Activated naive CD8-positive, alpha-beta T cell treated with anti-CD3 and anti-CD28 coated beads for 36 hours (primary cell): ENCODE results near the gene PPP1CC. TPM values are rescaled to one million over a fixed set of nuclear protein-coding genes. Genes with fewer than 3 reads are reported as not detected.
"Not testable (repeated sequence)": the region's sequence is repeated elsewhere in the genome, so short reads cannot be mapped to it uniquely, and the experiment has no call there.

Experiments
- DNase-seq: peaks from one replicate; pipeline ENCODE4 v3.0.0; 2021
- H3K27ac Mint-ChIP-seq: one replicate; pipeline ENCODE4 v1.8.0; 2022; ENCODE audit warnings: mild to moderate bottlenecking, moderate library complexity, mixed read lengths
- H3K27me3 Mint-ChIP-seq: one replicate; pipeline ENCODE4 v1.8.0; 2022; ENCODE audit warnings: mild to moderate bottlenecking, mixed read lengths
- H3K36me3 Mint-ChIP-seq: one replicate; pipeline ENCODE4 v1.8.0; 2021; ENCODE audit warnings: mild to moderate bottlenecking, mixed read lengths
- H3K4me1 Mint-ChIP-seq: one replicate; pipeline ENCODE4 v1.8.0; 2021; ENCODE audit warnings: mixed read lengths
- H3K4me3 Mint-ChIP-seq: one replicate; pipeline ENCODE4 v1.8.0; 2022; ENCODE audit warnings: mild to moderate bottlenecking, moderate library complexity, mixed read lengths
- H3K9me3 Mint-ChIP-seq: one replicate; pipeline ENCODE4 v1.8.0; 2022; ENCODE audit warnings: mixed read lengths
- total RNA-seq, 2 experiments: library from RNA; stranded (reverse); gene quantifications; one replicate each; pipeline ENCODE4 v1.2.3, GENCODE V29; 2021

The PPP1CC gene
- total RNA-seq, 2 experiments from 2014 or later = 260 to 270 TPM

- not testable (repeated sequence) for H3K27ac Mint-ChIP-seq, H3K4me3 Mint-ChIP-seq, H3K9me3 Mint-ChIP-seq, H3K4me1 Mint-ChIP-seq, DNase-seq, H3K36me3 Mint-ChIP-seq, H3K27me3 Mint-ChIP-seq
Observed at GRCh38 chr12:110765572-110765971, 22.9 kb upstream of the PPP1CC start.

DNA sequence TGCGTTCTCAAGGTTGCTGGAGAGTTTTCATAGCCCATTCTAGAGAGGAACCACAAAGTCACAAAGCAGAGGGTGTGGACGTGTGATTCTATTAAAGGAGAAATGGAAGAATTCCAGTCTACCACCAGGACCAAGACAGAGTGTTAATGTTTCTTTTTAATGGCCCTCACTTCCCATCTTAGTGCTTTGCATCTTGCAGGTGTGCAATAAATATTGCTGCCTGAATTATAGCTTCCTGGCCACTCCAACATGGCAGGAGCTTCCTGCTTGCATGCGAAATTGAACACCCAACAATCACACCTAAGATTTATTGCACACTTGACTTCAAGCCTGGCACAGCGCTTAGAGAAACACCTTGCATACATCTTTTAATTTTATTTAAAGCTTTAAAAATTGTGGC is 22.4 kb upstream of the PPP1CC start:
- peaks cover 8% of the 10 kb centered on the region for H3K4me1 Mint-ChIP-seq
- H3K27me3 Mint-ChIP-seq = peaks cover 5% of the 10 kb centered on the region
- H3K4me3 Mint-ChIP-seq = no peak overlapping the region
- no peak for DNase-seq
- H3K9me3 Mint-ChIP-seq = no peaks in the 10 kb centered on the region
- H3K27ac Mint-ChIP-seq = no peak overlapping the region
- H3K36me3 Mint-ChIP-seq = no peaks in the 10 kb centered on the region

DNA sequence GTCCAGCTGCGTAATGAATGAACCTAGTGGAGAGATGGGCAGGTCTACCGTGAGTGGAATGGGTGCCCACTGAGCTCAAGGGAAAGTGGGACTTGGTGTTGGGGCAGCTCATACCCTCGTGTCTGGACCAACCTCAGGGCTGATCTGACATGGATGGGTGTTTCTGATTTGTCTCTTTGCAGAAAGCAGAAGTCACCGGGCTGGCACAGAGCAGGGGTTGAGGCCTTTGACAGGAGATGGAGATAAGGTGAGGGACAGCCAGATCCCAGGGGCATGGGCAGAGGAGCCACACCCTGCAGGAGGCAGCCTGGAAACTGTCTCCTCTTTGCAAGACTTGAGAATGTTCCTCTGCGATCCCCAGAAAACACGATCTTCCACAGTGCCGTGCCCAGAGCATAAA is 20.9 kb upstream of the PPP1CC start:
- Mint-ChIP-seq H3K27ac (no peak overlapping the region), H3K9me3 (no peaks in the 10 kb centered on the region), H3K4me1 (peaks cover 9% of the 10 kb centered on the region), H3K27me3 (peaks cover 5% of the 10 kb centered on the region), H3K4me3 (no peak overlapping the region), H3K36me3 (no peaks in the 10 kb centered on the region)
- no peak for DNase-seq

- peaks cover 9% of the 10 kb centered on the region for H3K4me1 Mint-ChIP-seq
- no peaks in the 10 kb centered on the region for H3K36me3 Mint-ChIP-seq
- no peaks in the 10 kb centered on the region for H3K9me3 Mint-ChIP-seq
- H3K27ac Mint-ChIP-seq = no peak overlapping the region
- H3K4me3 Mint-ChIP-seq = no peak overlapping the region
- H3K27me3 Mint-ChIP-seq = peaks cover 5% of the 10 kb centered on the region
- no peak for DNase-seq
Observed at GRCh38 chr12:110762891-110763290, 20.2 kb upstream of the PPP1CC start.

DNA sequence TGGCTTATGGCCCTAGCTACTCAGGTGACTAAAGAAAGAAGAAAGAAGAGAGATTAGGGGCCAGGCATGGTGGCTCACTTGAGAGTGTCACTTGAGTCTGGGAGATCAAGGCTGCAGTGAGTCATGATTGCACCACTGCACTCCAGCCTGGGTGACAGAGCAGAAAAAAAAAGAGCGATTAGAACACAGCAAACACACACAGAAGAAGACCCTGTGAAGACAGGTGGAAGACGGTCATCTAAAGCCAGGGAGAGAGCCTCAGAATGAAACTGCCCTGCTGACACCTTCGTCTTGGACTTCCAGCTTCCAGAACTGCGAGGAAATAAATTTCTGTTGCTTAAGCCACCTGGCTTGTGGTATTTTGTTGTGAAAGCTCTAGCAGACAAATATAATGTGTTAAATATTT is 17.5 kb upstream of the PPP1CC start:
- Mint-ChIP-seq H3K27ac (peak overlapping the region; percentile 8), H3K27me3 (no peaks in the 10 kb centered on the region), H3K36me3 (no peaks in the 10 kb centered on the region), H3K4me3 (no peak overlapping the region), H3K9me3 (no peaks in the 10 kb centered on the region), H3K4me1 (peaks cover 12% of the 10 kb centered on the region)
- DNase-seq = no peak

GRCh38 chr12:110758922-110759321 is 16.2 kb upstream of the PPP1CC start:
- Mint-ChIP-seq H3K36me3 (no peaks in the 10 kb centered on the region), H3K4me3 (no peak overlapping the region), H3K27ac (no peak overlapping the region), H3K4me1 (peaks cover 12% of the 10 kb centered on the region), H3K27me3 (no peaks in the 10 kb centered on the region), H3K9me3 (no peaks in the 10 kb centered on the region)
- no peak for DNase-seq

DNA sequence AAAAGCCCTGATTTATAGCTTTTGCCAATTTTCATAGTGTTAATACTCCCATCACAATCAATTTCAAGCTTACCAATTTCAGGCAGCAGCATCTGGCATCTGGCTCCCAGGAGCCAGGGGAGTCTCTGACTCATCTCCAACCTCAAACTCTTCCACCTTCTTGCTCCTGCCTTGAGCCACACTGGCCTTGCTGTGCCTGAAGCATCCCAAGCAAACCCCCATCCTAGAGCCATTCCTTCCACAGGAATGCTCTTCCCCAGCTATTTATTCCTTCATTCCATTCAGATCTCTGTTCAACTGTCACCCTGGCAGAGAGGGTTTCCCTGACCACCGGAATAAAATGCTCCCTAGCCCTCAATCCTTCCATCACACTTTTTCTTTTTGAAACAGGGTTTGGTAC is 13.9 kb upstream of the PPP1CC start:
- no peak for DNase-seq
- Mint-ChIP-seq H3K36me3 (no peaks in the 10 kb centered on the region), H3K4me1 (peaks cover 7% of the 10 kb centered on the region), H3K27ac (no peak overlapping the region), H3K9me3 (no peaks in the 10 kb centered on the region), H3K27me3 (no peaks in the 10 kb centered on the region), H3K4me3 (no peak overlapping the region)

GRCh38 chr12:110754101-110754793 is 11.6 kb upstream of the PPP1CC start:
- no peaks in the 10 kb centered on the region for H3K27me3 Mint-ChIP-seq
- H3K4me1 Mint-ChIP-seq = peaks cover 3% of the 10 kb centered on the region
- no peaks in the 10 kb centered on the region for H3K36me3 Mint-ChIP-seq
- DNase-seq = no peak
- no peak overlapping the region for H3K27ac Mint-ChIP-seq
- H3K9me3 Mint-ChIP-seq = no peaks in the 10 kb centered on the region
- H3K4me3 Mint-ChIP-seq = no peak overlapping the region

GRCh38 chr12:110750784-110751461 is 8.2 kb upstream of the PPP1CC start:
- Mint-ChIP-seq H3K27me3 (no peaks in the 10 kb centered on the region), H3K4me1 (no peaks in the 10 kb centered on the region), H3K36me3 (no peaks in the 10 kb centered on the region)

GRCh38 chr12:110746550-110746949 is 3.9 kb upstream of the PPP1CC start:
- H3K4me3 Mint-ChIP-seq = no peak overlapping the region

More at GRCh38 chr12:110750784-110751461, 8.2 kb upstream of the PPP1CC start:
- Mint-ChIP-seq H3K9me3 (no peaks in the 10 kb centered on the region), H3K27ac (no peak overlapping the region), H3K4me3 (no peak overlapping the region)
- DNase-seq = no peak

GRCh38 chr12:110745542-110746284 is 3.0 kb upstream of the PPP1CC start:
- Mint-ChIP-seq H3K27ac (no peak overlapping the region), H3K27me3 (no peaks in the 10 kb centered on the region), H3K4me1 (peaks cover 17% of the 10 kb centered on the region), H3K4me3 (no peak overlapping the region), H3K36me3 (peaks cover 14% of the 10 kb centered on the region), H3K9me3 (no peaks in the 10 kb centered on the region)
- no peak for DNase-seq

More at GRCh38 chr12:110746550-110746949, 3.9 kb upstream of the PPP1CC start:
- Mint-ChIP-seq H3K9me3 (no peaks in the 10 kb centered on the region), H3K4me1 (peaks cover 15% of the 10 kb centered on the region), H3K27me3 (no peaks in the 10 kb centered on the region), H3K27ac (no peak overlapping the region), H3K36me3 (peaks cover 7% of the 10 kb centered on the region)
- no peak for DNase-seq

GRCh38 chr12:110744601-110745264 is 2.0 kb upstream of the PPP1CC start:
- H3K27ac Mint-ChIP-seq = no peak overlapping the region

GRCh38 chr12:110744151-110744571 is 1.5 kb upstream of the PPP1CC start:
- no peak for DNase-seq
- Mint-ChIP-seq H3K4me1 (peaks cover 31% of the 10 kb centered on the region), H3K27me3 (no peaks in the 10 kb centered on the region), H3K4me3 (peak overlapping the region; percentile 99), H3K9me3 (no peaks in the 10 kb centered on the region), H3K36me3 (peaks cover 25% of the 10 kb centered on the region), H3K27ac (peak overlapping the region; percentile 90)

More at GRCh38 chr12:110744601-110745264, 2.0 kb upstream of the PPP1CC start:
- DNase-seq = no peak
- Mint-ChIP-seq H3K4me3 (no peak overlapping the region), H3K4me1 (peaks cover 26% of the 10 kb centered on the region), H3K27me3 (no peaks in the 10 kb centered on the region), H3K9me3 (no peaks in the 10 kb centered on the region), H3K36me3 (peaks cover 22% of the 10 kb centered on the region)

DNA sequence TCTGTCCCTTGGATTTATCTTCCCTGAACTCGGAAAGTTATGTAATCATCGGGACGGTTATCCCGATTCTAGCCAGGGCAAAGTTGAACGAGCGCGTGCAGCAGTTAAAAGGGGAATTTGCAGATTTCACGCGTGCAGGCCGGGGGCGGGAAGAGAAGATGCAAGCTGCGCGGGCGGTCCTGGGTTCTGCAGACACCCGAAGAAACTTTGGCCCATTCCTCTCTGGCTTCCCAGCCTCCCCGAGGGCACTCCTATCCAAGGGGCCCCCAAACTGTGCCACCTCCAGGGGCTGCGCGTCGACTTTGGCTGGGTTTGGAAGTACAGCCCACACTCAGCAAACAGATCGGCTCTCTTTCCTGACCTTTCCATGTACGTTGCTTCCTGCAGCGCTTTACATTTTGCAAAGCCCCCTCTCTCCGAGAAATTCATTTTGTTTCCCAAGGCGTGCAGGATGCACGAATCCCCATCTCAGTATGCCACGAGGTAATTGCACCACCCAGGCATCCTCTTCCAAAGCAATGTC is 941 bp upstream of the PPP1CC start:
- DNase-seq = no peak
- no peaks in the 10 kb centered on the region for H3K27me3 Mint-ChIP-seq
- peaks cover 29% of the 10 kb centered on the region for H3K36me3 Mint-ChIP-seq
- peaks cover 35% of the 10 kb centered on the region for H3K4me1 Mint-ChIP-seq
- H3K27ac Mint-ChIP-seq = peak overlapping the region; percentile 90
- no peaks in the 10 kb centered on the region for H3K9me3 Mint-ChIP-seq
- peak overlapping the region; percentile 99 for H3K4me3 Mint-ChIP-seq
